Astrocyte (in vitro differentiated cells and primary cell): ENCODE data around the gene EGFLAM. TPM values are rescaled to one million over a fixed set of nuclear protein-coding genes. Genes with fewer than 3 reads are reported as not detected.

Experiments used
- DNase-seq: peaks from one replicate; pipeline ENCODE4 v3.0.0-alpha.2; 2010; ENCODE audit warnings: low read depth
- FAIRE-seq: peaks from 2 replicates; lab custom pipeline; 2011; peaks lifted over from hg19 to GRCh38; lab: Jason Lieb, UNC
- H2AFZ ChIP-seq: 2 replicates; pipeline ENCODE4 v1.6.0; 2012; ENCODE audit warnings: low read depth, low read length, inconsistent platforms
- H3K27ac ChIP-seq: 2 replicates; pipeline ENCODE4 v1.5.1; 2011; ENCODE audit warnings: low read depth, low read length, inconsistent platforms
- H3K27me3 ChIP-seq: 2 replicates; pipeline ENCODE4 v1.6.0; 2011; ENCODE audit warnings: low read length, inconsistent platforms; ENCODE audit not compliant: insufficient read depth
- H3K36me3 ChIP-seq: 2 replicates; pipeline ENCODE4 v1.5.1; 2011; ENCODE audit warnings: low read length, inconsistent platforms; ENCODE audit not compliant: insufficient read depth
- H3K4me1 ChIP-seq: 2 replicates; pipeline ENCODE4 v1.5.1; 2011; ENCODE audit warnings: low read length, inconsistent platforms; ENCODE audit not compliant: insufficient read depth
- H3K4me2 ChIP-seq: 2 replicates; pipeline ENCODE4 v1.6.0; 2012; ENCODE audit warnings: low read length, inconsistent platforms
- H3K4me3 ChIP-seq: 2 replicates; pipeline ENCODE4 v1.5.1; 2011; ENCODE audit warnings: low read depth, mild to moderate bottlenecking, low read length, inconsistent platforms; ENCODE audit not compliant: insufficient read depth
- H3K79me2 ChIP-seq: 2 replicates; pipeline ENCODE4 v1.6.0; 2012; ENCODE audit warnings: mild to moderate bottlenecking, low read length, inconsistent platforms; ENCODE audit not compliant: insufficient read depth
- H3K9ac ChIP-seq: 2 replicates; pipeline ENCODE4 v1.6.0; 2012; ENCODE audit warnings: mild to moderate bottlenecking, low read length, inconsistent platforms
- H3K9me3 ChIP-seq: 2 replicates; pipeline ENCODE4 v1.5.1; 2012; ENCODE audit warnings: low read depth, mild to moderate bottlenecking, low read length, inconsistent platforms; ENCODE audit not compliant: insufficient read depth
- H4K20me1 ChIP-seq: 2 replicates; pipeline ENCODE4 v1.6.0; 2012; ENCODE audit warnings: low read length, inconsistent platforms; ENCODE audit not compliant: insufficient read depth
- H3K27ac Mint-ChIP-seq: one replicate; pipeline ENCODE4 v1.8.0; 2021; ENCODE audit warnings: mild to moderate bottlenecking, mixed read lengths; ENCODE audit not compliant: unreplicated experiment
- H3K27me3 Mint-ChIP-seq: one replicate; pipeline ENCODE4 v1.8.0; 2021; ENCODE audit warnings: low read depth, mixed read lengths; ENCODE audit not compliant: unreplicated experiment
- H3K36me3 Mint-ChIP-seq: one replicate; pipeline ENCODE4 v1.8.0; 2021; ENCODE audit warnings: low read depth, mixed read lengths; ENCODE audit not compliant: unreplicated experiment
- H3K4me1 Mint-ChIP-seq: one replicate; pipeline ENCODE4 v1.8.0; 2021; ENCODE audit warnings: low read depth, mixed read lengths; ENCODE audit not compliant: unreplicated experiment
- H3K4me3 Mint-ChIP-seq: one replicate; pipeline ENCODE4 v1.8.0; 2021; ENCODE audit warnings: mild to moderate bottlenecking, moderate library complexity, mixed read lengths; ENCODE audit not compliant: unreplicated experiment
- H3K9me3 Mint-ChIP-seq: one replicate; pipeline ENCODE4 v1.8.0; 2021; ENCODE audit warnings: mild to moderate bottlenecking, mixed read lengths; ENCODE audit not compliant: unreplicated experiment
- CTCF ChIP-seq: IDR thresholded peaks from 2 replicates; pipeline ENCODE4 v1.5.1; 2011; ENCODE audit warnings: low read depth, mild to moderate bottlenecking, inconsistent platforms, low read length, moderate library complexity; ENCODE audit not compliant: insufficient read depth
- EZH2 ChIP-seq: IDR thresholded peaks from 2 replicates; pipeline ENCODE4 v1.6.1; 2012; ENCODE audit warnings: mild to moderate bottlenecking, low read length, inconsistent platforms; ENCODE audit not compliant: insufficient read depth
- total RNA-seq: library from RNA; stranded (reverse); gene quantifications from 2 replicates; pipeline ENCODE4 v1.2.1, GENCODE V29; 2021

Gene EGFLAM
- total RNA-seq, 1 donor from 2014 or later: 1.0 TPM

- no peak overlapping the region for H3K27ac Mint-ChIP-seq
- H3K4me1 Mint-ChIP-seq: peaks cover 6% of the 10 kb centered on the region
- no peak overlapping the region for H3K27ac ChIP-seq
- no peaks in the 10 kb centered on the region for H4K20me1 ChIP-seq
- no peaks in the 10 kb centered on the region for H3K79me2 ChIP-seq
- no peak overlapping the region for H3K4me2 ChIP-seq
- H3K9me3 ChIP-seq: no peaks in the 10 kb centered on the region
- DNase-seq (peak; percentile 18), FAIRE-seq (no peak)
- H3K4me3 Mint-ChIP-seq: no peak overlapping the region
- H3K4me3 ChIP-seq: no peak overlapping the region
- H3K27me3 ChIP-seq: peaks cover 46% of the 10 kb centered on the region
- H3K9ac ChIP-seq: no peak overlapping the region
- no peak overlapping the region for H2AFZ ChIP-seq
- no peaks in the 10 kb centered on the region for H3K4me1 ChIP-seq
- peaks cover 3% of the 10 kb centered on the region for H3K9me3 Mint-ChIP-seq
- peaks cover 47% of the 10 kb centered on the region for H3K27me3 Mint-ChIP-seq
- no peaks in the 10 kb centered on the region for H3K36me3 ChIP-seq
- TF ChIP-seq CTCF (peak; percentile 74), EZH2 (no peak)
- no peaks in the 10 kb centered on the region for H3K36me3 Mint-ChIP-seq
Measured at GRCh38 chr5:38265546-38266179, 7.3 kb downstream of the EGFLAM start.

GRCh38 chr5:38267372-38267771 is 9.0 kb downstream of the EGFLAM start:
- H2AFZ ChIP-seq: no peak overlapping the region
- no peaks in the 10 kb centered on the region for H3K4me1 ChIP-seq
- H3K4me3 ChIP-seq: no peak overlapping the region
- H3K79me2 ChIP-seq: no peaks in the 10 kb centered on the region
- no peak for TF ChIP-seq EZH2
- TF ChIP-seq CTCF: no peak
- H3K36me3 ChIP-seq: no peaks in the 10 kb centered on the region
- H3K9me3 ChIP-seq: no peaks in the 10 kb centered on the region
- no peak overlapping the region for H3K4me3 Mint-ChIP-seq
- FAIRE-seq (no peak), DNase-seq (no peak)
- no peak overlapping the region for H3K27ac ChIP-seq
- peaks cover 3% of the 10 kb centered on the region for H3K9me3 Mint-ChIP-seq
- no peak overlapping the region for H3K4me2 ChIP-seq
- no peak overlapping the region for H3K9ac ChIP-seq
- H3K27me3 Mint-ChIP-seq: peaks cover 30% of the 10 kb centered on the region
- H3K4me1 Mint-ChIP-seq: peaks cover 6% of the 10 kb centered on the region
- H3K36me3 Mint-ChIP-seq: no peaks in the 10 kb centered on the region
- peaks cover 32% of the 10 kb centered on the region for H3K27me3 ChIP-seq
- no peaks in the 10 kb centered on the region for H4K20me1 ChIP-seq
- H3K27ac Mint-ChIP-seq: no peak overlapping the region

- no peaks in the 10 kb centered on the region for H3K27me3 ChIP-seq
- no peaks in the 10 kb centered on the region for H3K36me3 Mint-ChIP-seq
- H3K4me1 Mint-ChIP-seq: no peaks in the 10 kb centered on the region
- no peaks in the 10 kb centered on the region for H3K4me1 ChIP-seq
- FAIRE-seq (no peak), DNase-seq (no peak)
- peaks cover 12% of the 10 kb centered on the region for H3K9me3 Mint-ChIP-seq
- H3K9ac ChIP-seq: no peak overlapping the region
- no peak overlapping the region for H3K4me2 ChIP-seq
- H3K9me3 ChIP-seq: no peaks in the 10 kb centered on the region
- H4K20me1 ChIP-seq: no peaks in the 10 kb centered on the region
- H3K4me3 Mint-ChIP-seq: no peak overlapping the region
- no peaks in the 10 kb centered on the region for H3K36me3 ChIP-seq
- no peaks in the 10 kb centered on the region for H3K27me3 Mint-ChIP-seq
- H3K27ac Mint-ChIP-seq: no peak overlapping the region
- no peak overlapping the region for H3K27ac ChIP-seq
- H2AFZ ChIP-seq: no peak overlapping the region
- H3K79me2 ChIP-seq: no peaks in the 10 kb centered on the region
- TF ChIP-seq CTCF: no peak
- no peak for TF ChIP-seq EZH2
- H3K4me3 ChIP-seq: no peak overlapping the region
Measured at GRCh38 chr5:38273626-38274025, 15.3 kb downstream of the EGFLAM start.
